PC-3 (cell line): ENCODE data around the gene RTCB. TPM values are rescaled to one million over a fixed set of nuclear protein-coding genes. Genes with fewer than 3 reads are reported as not detected.
"Not testable (repeated sequence)": the region's sequence is repeated elsewhere in the genome, so short reads cannot be mapped to it uniquely, and the experiment has no call there.

Experiments
- ATAC-seq: fragments of 200-7000 bp; cut with Tn5 transposase; 2 replicates; pipeline ENCODE4 v1.9.1; 2020; ENCODE audit warnings: mild to moderate bottlenecking, moderate library complexity
- BruUV-seq: library from RNA; stranded (reverse); fragments of 400-500 nt; replicated peaks from 2 replicates; lab custom pipeline; 2021; lab: Mats Ljungman, UMichigan
- CTCF ChIA-PET: fragments of 300-600 bp; sonication (Branson Sonifier 250); formaldehyde crosslinking; loops from one replicate; lab custom pipeline; 2022; ENCODE audit warnings: antibody characterized with exemption; lab: Charles Lee
- POLR2A ChIA-PET: fragments of 300-600 bp; sonication (Branson Sonifier 250); formaldehyde crosslinking; loops from one replicate; lab custom pipeline; 2022; ENCODE audit warnings: antibody characterized with exemption; ENCODE audit not compliant: unreplicated experiment; lab: Charles Lee
- DNase-seq: peaks from one replicate; pipeline ENCODE4 v3.0.0-alpha.2; 2015
- H2AFZ ChIP-seq: fragments of 300-600 bp; sonication (generic); 2 replicates; pipeline ENCODE4 v1.6.0; 2016; ENCODE audit warnings: antibody characterized with exemption, low read length
- H3F3A ChIP-seq: fragments of 300-600 bp; sonication (generic); one replicate; pipeline ENCODE4 v1.6.0; 2017; ENCODE audit warnings: antibody characterized with exemption, low read length, control low read depth, mild to moderate bottlenecking; ENCODE audit not compliant: unreplicated experiment
- H3K27ac ChIP-seq: fragments of 300-600 bp; sonication (generic); 2 replicates; pipeline ENCODE4 v1.5.1; 2016; ENCODE audit warnings: mild to moderate bottlenecking, low read length
- H3K27me3 ChIP-seq: fragments of 300-600 bp; sonication (generic); 2 replicates; pipeline ENCODE4 v1.6.1; 2016; ENCODE audit warnings: low read length, mixed read lengths
- H3K36me3 ChIP-seq: fragments of 300-600 bp; sonication (generic); 2 replicates; pipeline ENCODE4 v1.6.1; 2016; ENCODE audit warnings: low read depth, mixed run types, low read length, mixed read lengths
- H3K4me1 ChIP-seq: fragments of 300-600 bp; sonication (generic); 2 replicates; pipeline ENCODE4 v1.5.1; 2016; ENCODE audit warnings: low read length; ENCODE audit not compliant: insufficient read depth
- H3K4me2 ChIP-seq: fragments of 300-600 bp; sonication (generic); 2 replicates; pipeline ENCODE4 v1.6.0; 2016; ENCODE audit warnings: low read length
- H3K4me3 ChIP-seq: fragments of 300-600 bp; sonication (generic); 2 replicates; pipeline ENCODE4 v1.5.1; 2016; ENCODE audit warnings: mild to moderate bottlenecking, low read length, mixed read lengths
- H3K79me2 ChIP-seq: fragments of 300-600 bp; sonication (generic); 2 replicates; pipeline ENCODE4 v1.6.1; 2017; ENCODE audit warnings: low read length, mixed read lengths
- H3K9ac ChIP-seq: fragments of 300-600 bp; sonication (generic); 2 replicates; pipeline ENCODE4 v1.6.0; 2016; ENCODE audit warnings: mild to moderate bottlenecking, low read length
- H3K9me2 ChIP-seq: fragments of 300-600 bp; sonication (generic); replicated peaks from 2 replicates; pipeline ENCODE4 v1.6.1; 2016; ENCODE audit warnings: mixed run types, low read length, mixed read lengths
- H3K9me3 ChIP-seq: fragments of 300-600 bp; sonication (generic); 2 replicates; pipeline ENCODE4 v1.6.1; 2016; ENCODE audit warnings: low read length, mixed read lengths
- H4K20me1 ChIP-seq: fragments of 300-600 bp; sonication (generic); 2 replicates; pipeline ENCODE4 v1.6.1; 2016; ENCODE audit warnings: low read length, mixed read lengths
- EZH2 ChIP-seq: fragments of 300-600 bp; sonication (generic); IDR thresholded peaks from one replicate; pipeline ENCODE4 v1.6.1; 2017; ENCODE audit warnings: antibody characterized with exemption, mild to moderate bottlenecking, low read length; ENCODE audit not compliant: unreplicated experiment
- EZH2phosphoT487 ChIP-seq: fragments of 300-600 bp; sonication (generic); IDR thresholded peaks from 2 replicates; pipeline ENCODE4 v1.6.1; 2018; ENCODE audit warnings: mild to moderate bottlenecking, antibody characterized with exemption, low read length, borderline replicate concordance
- intact Hi-C: fragments of 100-400 bp; cut with micrococcal nuclease; formaldehyde crosslinking; loops from 2 replicates; pipeline ENCODE4 v1.9.0; 2023
- total RNA-seq: library from RNA; depleted of rRNA; stranded (reverse); fragments of >200 nt; gene quantifications from 2 replicates; pipeline ENCODE4 v1.2.3, GENCODE V29; 2014
- TF ChIP-seq, protein P1 (sequence below): fragments of 300-600 bp; sonication (generic); conservative IDR thresholded peaks from 2 replicates; pipeline ENCODE4 v1.5.1; 2017; ENCODE audit warnings: antibody characterized with exemption, low read depth, mild to moderate bottlenecking, low read length

RTCB gene
- total RNA-seq, 1 experiment from 2014 or later = 146 TPM

DNA sequence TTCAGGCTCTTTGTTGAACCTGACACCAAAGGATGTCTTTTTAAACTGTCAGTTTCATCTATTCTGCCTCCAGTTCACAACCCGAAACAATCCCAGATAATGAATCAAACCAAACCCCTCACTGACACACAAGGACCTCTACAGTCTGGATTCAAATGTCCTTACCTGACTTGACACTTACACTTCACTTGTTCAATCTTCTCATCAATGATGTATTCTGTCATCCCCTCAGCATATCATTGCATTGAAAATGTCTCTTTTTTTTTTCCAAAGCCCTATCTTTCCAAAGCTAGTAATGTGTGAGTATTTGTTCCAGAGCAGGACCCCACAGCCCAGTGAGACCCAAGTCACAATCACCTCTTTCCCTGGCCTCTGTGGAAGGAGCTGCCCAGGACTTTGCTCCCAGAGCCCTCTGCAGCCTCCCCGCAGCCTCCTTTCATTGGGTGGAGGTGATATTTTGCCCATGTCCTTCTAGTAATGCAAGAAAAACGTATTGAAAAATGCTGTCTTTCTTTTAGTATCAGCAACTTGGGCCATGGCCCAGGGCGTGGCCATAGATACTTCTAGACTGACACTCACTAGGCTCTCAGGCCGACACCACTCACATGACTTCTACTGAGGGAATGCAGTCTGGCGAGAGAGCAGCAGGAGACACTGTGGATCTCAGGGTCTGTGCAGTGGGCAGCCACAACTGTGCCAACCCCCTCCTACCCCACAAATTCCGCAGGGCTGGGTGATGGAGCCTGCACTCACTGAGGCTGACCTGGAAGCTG is 36.2 kb downstream of the RTCB start:
- ChIA-PET POLR2A (no interaction called here), CTCF (no interaction called here)
- no peak overlapping the region for H3K9ac ChIP-seq
- no peak overlapping the region for H3K27ac ChIP-seq
- no peak overlapping the region for H3K4me2 ChIP-seq
- no peaks in the 10 kb centered on the region for H3F3A ChIP-seq
- H3K4me3 ChIP-seq = no peak overlapping the region
- no peaks in the 10 kb centered on the region for H3K4me1 ChIP-seq
- no peak for ATAC-seq
- H3K27me3 ChIP-seq = no peaks in the 10 kb centered on the region
- no peaks in the 10 kb centered on the region for H3K79me2 ChIP-seq
- H4K20me1 ChIP-seq = no peaks in the 10 kb centered on the region
- H3K9me2 ChIP-seq = no peaks in the 10 kb centered on the region
- intact Hi-C loops = no loop called here
- H3K9me3 ChIP-seq = no peaks in the 10 kb centered on the region
- no peak for DNase-seq
- no peak overlapping the region for H2AFZ ChIP-seq
- TF ChIP-seq, protein P1, sequence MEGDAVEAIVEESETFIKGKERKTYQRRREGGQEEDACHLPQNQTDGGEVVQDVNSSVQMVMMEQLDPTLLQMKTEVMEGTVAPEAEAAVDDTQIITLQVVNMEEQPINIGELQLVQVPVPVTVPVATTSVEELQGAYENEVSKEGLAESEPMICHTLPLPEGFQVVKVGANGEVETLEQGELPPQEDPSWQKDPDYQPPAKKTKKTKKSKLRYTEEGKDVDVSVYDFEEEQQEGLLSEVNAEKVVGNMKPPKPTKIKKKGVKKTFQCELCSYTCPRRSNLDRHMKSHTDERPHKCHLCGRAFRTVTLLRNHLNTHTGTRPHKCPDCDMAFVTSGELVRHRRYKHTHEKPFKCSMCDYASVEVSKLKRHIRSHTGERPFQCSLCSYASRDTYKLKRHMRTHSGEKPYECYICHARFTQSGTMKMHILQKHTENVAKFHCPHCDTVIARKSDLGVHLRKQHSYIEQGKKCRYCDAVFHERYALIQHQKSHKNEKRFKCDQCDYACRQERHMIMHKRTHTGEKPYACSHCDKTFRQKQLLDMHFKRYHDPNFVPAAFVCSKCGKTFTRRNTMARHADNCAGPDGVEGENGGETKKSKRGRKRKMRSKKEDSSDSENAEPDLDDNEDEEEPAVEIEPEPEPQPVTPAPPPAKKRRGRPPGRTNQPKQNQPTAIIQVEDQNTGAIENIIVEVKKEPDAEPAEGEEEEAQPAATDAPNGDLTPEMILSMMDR = no peak
- TF ChIP-seq EZH2phosphoT487 (no peak), EZH2 (no peak)
- no peaks in the 10 kb centered on the region for H3K36me3 ChIP-seq
- BruUV-seq = no TSS peak

DNA sequence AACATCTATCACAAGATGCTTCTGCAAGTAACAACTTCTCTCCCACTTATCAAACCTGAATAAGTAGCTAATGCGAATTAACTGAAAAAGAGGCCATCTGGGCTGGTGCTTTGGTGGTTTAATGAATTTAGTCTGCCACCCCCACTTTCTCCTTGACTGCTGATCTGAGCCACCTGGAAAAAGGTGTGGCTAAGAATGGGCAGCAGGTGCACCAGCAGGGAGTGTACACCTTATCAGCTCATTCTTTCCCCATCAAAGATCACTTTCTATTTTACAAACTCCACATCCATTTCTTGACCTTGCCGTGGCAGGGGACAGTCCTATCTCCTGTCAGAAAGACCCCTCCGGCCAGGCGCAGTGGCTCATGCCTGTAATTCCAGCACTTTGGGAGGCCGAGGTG is 47.8 kb downstream of the RTCB start:
- Histone ChIP-seq H3K9me3 (no peaks in the 10 kb centered on the region), H3K4me3 (no peak overlapping the region), H2AFZ (no peak overlapping the region), H3K4me2 (no peak overlapping the region), H3K9ac (no peak overlapping the region), H3F3A (no peaks in the 10 kb centered on the region), H3K79me2 (no peaks in the 10 kb centered on the region), H4K20me1 (no peaks in the 10 kb centered on the region), H3K27ac (no peak overlapping the region), H3K27me3 (no peaks in the 10 kb centered on the region), H3K4me1 (no peaks in the 10 kb centered on the region), H3K36me3 (no peaks in the 10 kb centered on the region), H3K9me2 (no peaks in the 10 kb centered on the region)
- intact Hi-C loops = no loop called here
- ATAC-seq (no peak), DNase-seq (no peak)
- no TSS peak for BruUV-seq
- POLR2A ChIA-PET = no interaction called here
- no peak for TF ChIP-seq EZH2phosphoT487
- TF ChIP-seq, protein P1 = no peak
- TF ChIP-seq EZH2 = no peak
- CTCF ChIA-PET = no interaction called here

DNA sequence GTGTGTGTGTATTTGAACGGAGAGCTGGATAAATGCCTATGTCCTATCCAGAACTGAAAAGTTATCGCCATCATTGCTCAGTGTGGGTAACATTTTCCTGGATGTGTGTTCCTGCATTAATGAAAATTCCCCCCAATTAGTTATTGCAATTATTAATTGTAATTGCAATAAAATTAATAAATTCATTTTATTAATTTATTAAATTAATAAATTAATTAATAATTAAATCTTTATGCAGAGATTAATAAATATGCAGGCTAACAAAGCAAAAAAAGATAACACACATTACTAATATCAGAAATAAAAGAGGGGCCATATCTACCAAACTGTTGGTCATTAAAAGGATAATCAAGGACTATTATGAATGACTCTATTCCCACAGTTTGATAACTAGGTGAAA is 50.8 kb downstream of the RTCB start:
- no TSS peak for BruUV-seq
- CTCF ChIA-PET = no interaction called here
- POLR2A ChIA-PET = no interaction called here

DNA sequence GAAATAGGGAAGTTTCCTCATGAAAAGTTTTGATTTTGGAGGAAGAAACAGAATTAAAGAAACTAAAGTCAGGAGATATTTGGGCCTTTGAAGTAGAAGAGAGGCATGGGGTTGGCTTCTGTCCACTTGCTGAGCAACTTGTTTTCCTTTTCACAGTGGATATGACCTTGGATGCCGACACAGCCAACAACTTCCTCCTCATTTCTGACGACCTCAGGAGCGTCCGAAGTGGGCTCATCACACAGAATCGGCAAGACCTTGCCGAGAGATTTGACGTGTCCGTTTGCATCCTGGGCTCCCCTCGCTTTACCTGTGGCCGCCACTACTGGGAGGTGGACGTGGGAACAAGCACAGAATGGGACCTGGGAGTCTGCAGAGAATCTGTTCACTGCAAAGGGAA is 52.0 kb downstream of the RTCB start:
- H3K27me3 ChIP-seq, H4K20me1 ChIP-seq, H3F3A ChIP-seq, POLR2A ChIA-PET, H3K79me2 ChIP-seq, H3K36me3 ChIP-seq, H3K4me1 ChIP-seq, intact Hi-C loops, CTCF ChIA-PET, H3K4me3 ChIP-seq, DNase-seq, H2AFZ ChIP-seq, H3K9ac ChIP-seq, H3K4me2 ChIP-seq, H3K9me2 ChIP-seq, BruUV-seq, ATAC-seq, H3K27ac ChIP-seq, H3K9me3 ChIP-seq: not testable (repeated sequence)

More for the DNA sequence above, 50.8 kb downstream of the RTCB start:
- Histone ChIP-seq H3K4me3 (no peak overlapping the region), H3F3A (no peaks in the 10 kb centered on the region), H3K36me3 (no peaks in the 10 kb centered on the region), H3K27ac (no peak overlapping the region), H3K4me1 (no peaks in the 10 kb centered on the region), H3K9me3 (no peaks in the 10 kb centered on the region), H3K4me2 (no peak overlapping the region), H3K9ac (no peak overlapping the region), H3K9me2 (no peaks in the 10 kb centered on the region), H2AFZ (no peak overlapping the region), H3K27me3 (no peaks in the 10 kb centered on the region), H4K20me1 (no peaks in the 10 kb centered on the region), H3K79me2 (no peaks in the 10 kb centered on the region)
- DNase-seq = no peak
- intact Hi-C loops = no loop called here
- no peak for TF ChIP-seq EZH2phosphoT487
- TF ChIP-seq, protein P1 = no peak
- TF ChIP-seq EZH2 = no peak
- ATAC-seq = no peak
